ENCODE data around the gene SIAE.
"Not testable (repeated sequence)": the region's sequence is repeated elsewhere in the genome, so short reads cannot be mapped to it uniquely, and the experiment has no call there.

The SIAE gene

DNA sequence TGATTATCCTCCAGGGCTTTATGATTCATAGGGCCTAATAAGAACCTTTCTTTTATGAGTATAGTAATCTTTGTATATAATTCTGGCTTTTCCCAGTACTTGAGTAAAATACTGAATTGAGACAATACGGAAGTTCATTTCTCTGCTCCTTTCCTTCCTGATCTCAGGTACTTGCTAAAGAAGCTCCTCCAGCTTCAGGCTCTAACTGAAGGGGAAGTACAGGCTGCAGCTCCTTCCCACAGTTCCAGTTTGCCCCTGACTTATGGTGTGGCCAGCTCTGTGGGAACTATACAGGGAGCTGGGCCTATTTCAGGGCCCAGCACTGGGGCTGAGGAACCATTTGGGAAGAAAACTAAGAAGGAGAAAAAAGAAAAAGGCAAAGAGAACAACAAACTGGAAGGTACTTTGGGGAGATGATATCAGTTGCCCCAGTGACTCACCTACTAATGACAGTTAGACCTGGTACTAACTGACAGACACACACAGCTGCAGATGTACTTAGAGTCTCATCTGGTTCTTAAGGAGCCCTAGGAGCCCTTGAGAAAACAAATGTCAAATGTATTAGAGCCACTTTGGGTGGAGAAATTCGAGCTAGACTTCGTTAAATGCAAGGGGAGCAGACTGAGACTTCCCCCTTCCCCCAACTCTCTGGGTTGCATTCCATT lies 47.9 kb downstream of the SIAE start:
- no peak for DNase-seq (ENCODE audit: low read depth in 3 of 3, low spot score in 1 of 3)

DNA sequence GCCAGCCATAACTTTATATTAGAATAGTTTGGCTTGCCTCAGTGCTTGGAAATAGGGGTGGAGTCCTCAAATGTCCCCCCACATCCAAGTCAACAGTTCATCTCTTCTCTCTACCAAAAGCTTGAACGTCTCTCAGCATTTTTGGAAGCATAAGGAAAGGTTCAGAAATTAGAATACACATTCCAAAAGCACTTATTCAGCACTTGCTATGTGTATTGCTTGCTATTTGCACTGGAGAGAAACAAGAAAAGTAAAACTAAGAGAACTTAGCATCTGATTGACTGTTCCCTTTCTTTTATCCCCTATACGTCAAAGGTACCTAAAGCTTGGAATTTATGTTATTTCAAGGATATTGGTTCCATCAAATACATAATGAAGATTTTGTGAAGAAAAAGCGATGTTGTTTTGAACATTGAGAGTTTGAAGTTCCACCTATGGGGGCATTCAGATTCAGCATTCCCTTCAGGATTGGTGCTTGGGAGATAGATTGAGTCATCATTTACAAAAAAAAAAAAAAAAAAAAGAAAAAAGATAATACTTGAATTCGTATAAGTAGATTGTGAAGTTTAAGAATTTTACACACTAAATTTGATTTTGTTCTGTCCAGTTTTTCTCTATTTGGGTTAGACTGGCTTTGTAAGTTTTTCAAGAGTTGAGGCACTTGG lies 49.5 kb downstream of the SIAE start:
- DNase-seq (ENCODE audit: low read depth in 3 of 3, low spot score in 1 of 3): no peak

DNA sequence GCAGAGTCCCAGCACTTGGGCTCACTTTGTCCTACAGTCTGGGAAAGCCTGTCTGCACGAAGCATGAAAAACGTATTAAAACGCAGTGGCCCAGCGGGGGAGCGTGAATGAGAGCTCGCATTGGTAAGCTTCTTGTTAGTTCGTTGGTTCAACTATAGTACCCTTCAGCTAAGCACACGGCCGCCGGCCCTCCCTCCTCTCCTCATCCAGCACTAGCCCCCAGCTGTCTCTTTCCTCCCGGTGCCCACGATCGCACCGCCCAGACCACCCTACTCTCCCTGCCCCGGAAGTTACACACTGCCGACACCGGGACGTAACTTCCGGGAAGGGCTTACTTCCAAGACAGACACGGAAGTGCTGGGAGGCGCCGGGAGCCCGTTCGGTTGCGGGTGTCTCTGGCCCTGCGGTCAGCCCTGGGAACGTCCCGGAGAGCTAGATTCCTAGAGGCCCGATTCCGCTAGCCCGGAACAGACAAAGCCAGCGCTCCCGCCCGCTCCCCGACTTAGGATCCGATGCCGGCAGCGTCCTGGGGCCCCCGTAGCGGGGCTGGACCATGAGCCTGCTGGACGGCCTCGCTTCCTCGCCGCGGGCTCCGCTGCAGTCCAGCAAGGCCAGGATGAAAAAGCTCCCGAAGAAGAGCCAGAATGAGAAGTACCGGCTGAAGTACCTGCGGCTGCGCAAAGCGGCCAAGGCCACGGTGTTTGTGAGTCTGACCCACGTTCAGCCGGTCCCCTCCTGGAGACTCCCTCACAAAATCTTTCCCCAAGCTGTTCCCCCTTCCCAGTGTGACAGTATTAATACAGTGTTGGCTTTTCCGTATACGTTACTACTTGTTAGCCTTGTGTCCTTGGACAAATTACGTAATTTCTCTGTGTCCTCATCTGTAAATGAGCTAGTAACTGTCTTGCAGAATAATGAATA lies 50.7 kb downstream of the SIAE start, which contains the start of gene TBRG1:
Gene TBRG1, plus strand, starts transcription at position 334 of the 921 bp plus-strand sequence. Its CDS starts 220 bp downstream, at position 554.
- DNase-seq (ENCODE audit: low read depth in 3 of 3, low spot score in 1 of 3): peak; percentile 49 to 65 (median 60)

DNA sequence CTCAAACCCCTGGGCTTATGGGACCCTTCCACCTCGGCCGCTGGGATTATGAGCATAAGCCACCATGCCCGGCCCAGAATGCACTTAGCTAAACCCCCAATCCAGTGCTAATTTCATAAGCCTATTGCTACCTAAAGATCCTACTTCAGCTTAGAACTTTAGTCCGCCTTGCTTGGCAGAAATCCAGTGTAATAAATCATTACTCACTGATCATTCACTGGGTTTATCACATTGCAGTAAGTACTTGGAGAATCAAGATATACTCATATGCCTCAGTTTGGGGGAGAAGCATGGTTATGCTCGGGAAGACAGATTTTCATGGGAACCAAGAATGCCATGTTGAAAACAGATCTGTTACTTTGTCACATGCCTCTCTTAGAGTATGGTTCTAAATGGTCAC lies 54.7 kb downstream of the SIAE start:
- DNase-seq (ENCODE audit: low read depth in 3 of 3, low spot score in 1 of 3): no peak

DNA sequence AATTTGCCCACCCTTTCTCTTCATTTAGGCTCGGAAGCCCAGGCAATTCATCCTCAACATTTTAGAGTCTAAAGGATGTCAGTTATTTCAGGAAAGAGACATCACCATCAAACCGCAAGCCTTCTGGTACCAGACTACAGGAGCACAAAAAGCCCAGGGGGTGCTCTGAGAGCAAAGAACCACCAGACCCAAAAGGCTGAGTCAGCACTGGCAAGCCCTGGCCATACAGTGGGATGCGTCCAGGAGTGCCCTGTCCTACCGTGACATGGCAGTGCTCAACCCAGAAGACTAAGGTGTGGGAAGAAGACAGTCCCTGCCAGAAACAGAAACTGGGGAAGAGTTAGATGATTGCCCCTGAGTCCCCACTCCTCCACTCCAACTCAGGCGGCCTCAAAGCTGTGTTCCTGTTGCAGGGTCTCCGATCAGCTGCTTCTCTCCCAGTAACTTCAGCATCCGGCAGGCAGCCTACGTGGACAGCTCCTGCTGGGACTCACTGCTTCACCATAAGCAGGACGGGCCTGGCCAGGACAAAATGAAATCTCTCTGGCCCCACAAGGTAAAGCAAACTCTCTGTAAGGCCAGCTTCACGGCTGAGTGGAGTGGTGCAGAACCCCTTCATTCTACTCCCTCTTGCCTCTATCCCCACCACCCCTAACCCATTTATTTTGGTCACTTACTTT lies 60.8 kb downstream of the SIAE start:
- no peak for DNase-seq (ENCODE audit: low read depth in 3 of 3, low spot score in 1 of 3)

DNA sequence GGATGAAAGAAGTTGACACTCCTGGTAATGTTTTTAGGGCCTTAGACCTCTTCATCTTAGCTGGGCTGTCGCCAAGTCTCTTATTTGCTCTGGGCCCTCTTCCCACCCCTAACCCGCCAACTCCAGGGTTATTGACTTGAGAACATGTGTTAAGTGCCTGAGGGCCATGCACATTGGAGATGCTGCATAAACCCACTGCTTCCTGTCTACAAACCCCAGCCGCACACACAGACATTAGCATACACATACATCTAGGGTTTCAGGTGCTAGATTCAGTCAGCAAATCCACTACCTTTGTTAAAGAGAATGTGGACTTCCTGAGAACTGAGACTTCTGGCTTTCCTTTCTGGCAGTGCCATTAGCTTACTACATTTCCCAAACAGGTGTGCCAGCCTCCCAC lies 61.5 kb downstream of the SIAE start:
- no peak for DNase-seq (ENCODE audit: low read depth in 3 of 3, low spot score in 1 of 3)

DNA sequence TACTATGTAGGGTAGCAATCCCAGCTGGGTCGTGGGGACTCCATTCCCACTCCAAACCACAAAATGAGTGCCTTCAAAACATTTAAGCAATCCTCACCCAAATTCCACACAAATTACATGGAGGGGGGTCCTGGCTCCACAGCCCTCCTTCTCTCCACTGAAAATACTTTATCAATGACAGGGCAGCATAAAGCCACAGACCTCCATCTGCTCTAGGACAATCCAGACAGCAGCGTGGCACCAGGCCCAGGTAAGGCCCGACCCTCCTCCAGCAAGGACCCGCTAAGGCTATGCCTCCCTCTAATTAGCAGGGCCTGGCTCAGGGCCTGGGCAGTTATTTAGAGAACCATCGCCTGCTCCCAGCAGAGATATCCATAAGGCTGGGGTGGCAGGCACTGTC lies 62.5 kb downstream of the SIAE start, which contains the start of gene PANX3:
Gene PANX3, plus strand, starts transcription at position 365 of the 400 bp plus-strand sequence. CDS start 129 bp downstream, outside the sequence.
- no peak for DNase-seq (ENCODE audit: low read depth in 3 of 3, low spot score in 1 of 3)

DNA sequence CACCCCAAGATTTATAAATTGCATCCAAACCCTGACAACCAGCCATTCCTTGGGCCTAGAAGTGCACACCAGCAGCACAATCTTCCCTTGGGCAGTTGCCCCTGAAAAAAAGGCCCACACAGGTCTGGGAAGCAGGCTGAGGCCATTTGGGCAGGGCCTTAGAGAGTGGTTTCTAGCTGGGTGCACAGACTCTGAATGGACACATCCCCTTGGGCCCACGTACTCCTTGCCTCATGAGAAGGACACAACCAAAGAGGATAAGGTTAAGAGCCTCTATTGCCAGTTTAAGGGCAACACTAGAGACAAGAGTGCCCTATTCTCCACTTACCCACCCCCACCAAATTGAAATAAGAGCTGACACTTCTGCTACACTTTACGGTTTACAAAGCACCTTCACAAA lies 63.2 kb downstream of the SIAE start:
- no peak for DNase-seq (ENCODE audit: low read depth in 3 of 3, low spot score in 1 of 3)

DNA sequence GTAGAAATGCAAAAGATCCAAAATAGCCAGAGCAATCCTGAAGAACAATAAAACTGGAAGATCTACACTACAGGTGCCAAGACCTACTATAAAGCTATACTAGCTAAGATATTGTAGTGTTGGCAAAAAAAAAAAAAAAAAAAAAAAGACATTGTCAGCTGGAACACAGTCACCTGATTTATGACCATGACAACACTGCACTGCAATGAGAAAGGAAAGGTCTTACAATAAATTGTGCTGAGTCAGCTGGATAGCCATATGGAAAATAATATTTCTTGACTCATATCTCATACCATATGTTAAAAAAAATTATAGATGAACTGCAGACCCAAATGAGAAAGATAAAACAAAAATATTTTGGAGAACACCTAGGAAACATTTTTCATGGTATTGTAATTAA lies 65.4 kb downstream of the SIAE start:
- no peak for DNase-seq (ENCODE audit: low read depth in 3 of 3, low spot score in 1 of 3)

DNA sequence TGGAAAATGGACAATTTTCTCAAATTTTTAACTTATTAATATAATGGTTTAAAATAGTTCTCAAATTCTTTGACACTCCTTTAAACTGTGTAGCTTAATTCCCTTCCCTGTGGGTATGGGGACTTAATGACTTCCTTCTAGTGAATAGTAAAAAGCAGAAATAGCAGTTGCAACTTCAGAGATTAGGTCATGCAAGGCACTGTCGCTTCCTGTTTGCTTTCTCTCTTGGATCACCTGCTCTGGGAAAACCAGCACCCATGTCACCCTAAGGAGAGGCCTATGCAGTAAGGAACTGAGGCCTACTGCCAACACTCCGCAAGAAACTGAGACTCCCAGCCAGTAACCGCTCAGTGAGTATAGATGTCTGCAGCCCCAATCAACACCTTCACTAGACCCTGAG lies 67.8 kb downstream of the SIAE start:
- no peak for DNase-seq (ENCODE audit: low read depth in 3 of 3, low spot score in 1 of 3)

DNA sequence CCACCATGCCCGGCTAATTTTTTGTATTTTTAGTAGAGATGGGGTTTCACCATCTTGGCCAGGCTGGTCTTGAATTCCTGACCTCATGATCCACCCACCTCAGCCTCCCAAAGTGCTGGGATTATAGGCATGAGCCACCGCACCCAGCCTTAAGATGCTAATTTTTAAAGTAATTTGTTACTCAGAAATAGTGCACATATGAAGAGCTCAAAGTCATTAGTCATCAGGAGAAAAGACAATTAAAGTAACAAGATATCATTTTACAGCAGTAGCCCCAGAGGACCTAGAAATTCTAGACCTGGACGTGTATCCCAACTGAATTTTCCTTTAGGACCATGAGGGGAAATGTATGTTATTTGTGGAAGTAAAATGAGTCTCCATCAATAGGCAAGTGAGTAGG lies 70.8 kb downstream of the SIAE start:
- DNase-seq (ENCODE audit: low read depth in 3 of 3, low spot score in 1 of 3): not testable (repeated sequence)

DNA sequence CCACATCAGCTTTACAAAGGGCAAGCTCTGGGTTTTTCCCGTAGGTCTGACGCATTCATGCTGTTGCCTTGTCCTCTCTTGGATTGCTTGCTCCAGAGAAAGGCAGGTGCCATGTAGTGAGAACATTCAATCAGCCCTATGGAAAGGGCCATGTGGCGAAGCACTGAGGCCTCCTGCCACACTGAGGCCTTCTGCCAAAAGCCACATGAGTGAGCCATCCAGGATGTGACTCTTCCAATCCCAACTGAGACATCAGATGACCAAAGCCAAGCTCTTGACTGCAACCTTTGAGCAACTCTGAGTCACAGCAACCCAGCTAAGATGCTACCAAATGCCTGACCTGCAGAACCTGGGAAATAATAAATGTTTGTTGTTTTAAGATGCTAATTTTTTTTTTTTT lies 71.3 kb downstream of the SIAE start:
- no peak for DNase-seq (ENCODE audit: low read depth in 3 of 3, low spot score in 1 of 3)

DNA sequence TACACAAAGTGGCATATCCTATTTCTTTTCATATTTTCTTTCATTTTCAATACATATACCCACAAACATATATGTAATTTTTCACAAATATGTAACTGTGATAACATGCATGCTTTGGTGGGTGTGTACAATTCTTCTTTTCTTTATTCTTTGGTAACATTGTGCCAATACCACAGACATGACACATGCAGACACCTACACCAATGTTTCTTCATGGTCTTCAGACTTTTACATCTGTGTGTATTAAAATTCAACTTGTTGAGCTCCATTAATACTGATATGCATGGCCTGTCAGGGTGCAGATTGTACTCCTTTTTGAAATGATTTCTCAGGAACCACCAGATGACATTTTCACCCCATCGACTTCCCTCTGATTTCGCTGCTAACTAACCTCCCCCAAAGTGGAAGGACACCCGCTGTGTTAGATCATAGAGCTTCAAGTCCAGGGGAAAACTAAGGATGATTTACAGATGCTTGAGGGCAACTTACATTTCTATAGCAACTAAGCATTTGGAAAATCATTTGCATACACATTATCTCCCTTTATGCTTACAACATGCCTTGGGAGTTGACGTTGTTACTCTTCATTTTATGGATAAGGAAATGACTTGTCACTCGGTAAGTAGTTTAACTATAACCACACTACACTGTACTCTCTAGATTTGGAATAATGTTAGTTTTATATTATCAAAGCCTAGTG lies 72.8 kb downstream of the SIAE start:
- DNase-seq (ENCODE audit: low read depth in 3 of 3, low spot score in 1 of 3): no peak

DNA sequence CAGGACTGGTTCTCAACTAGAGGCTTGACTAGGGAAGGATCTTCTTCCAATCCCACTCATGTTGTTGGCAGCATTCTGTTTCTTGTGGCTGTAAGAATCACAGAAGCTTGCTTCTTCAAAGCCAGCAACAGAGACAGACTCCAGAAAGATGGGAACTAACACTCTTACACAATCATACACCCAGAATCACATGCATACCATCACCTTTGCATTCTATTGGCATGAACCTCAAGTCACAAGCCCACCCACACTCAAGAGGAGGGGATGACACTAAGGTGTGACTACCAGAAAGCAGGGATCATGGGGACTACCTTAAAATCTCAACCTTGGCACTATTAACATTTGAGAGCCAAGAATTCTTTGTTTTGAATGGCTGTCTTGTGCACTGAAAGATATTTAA lies 75.9 kb downstream of the SIAE start:
- no peak for DNase-seq (ENCODE audit: low read depth in 3 of 3, low spot score in 1 of 3)

DNA sequence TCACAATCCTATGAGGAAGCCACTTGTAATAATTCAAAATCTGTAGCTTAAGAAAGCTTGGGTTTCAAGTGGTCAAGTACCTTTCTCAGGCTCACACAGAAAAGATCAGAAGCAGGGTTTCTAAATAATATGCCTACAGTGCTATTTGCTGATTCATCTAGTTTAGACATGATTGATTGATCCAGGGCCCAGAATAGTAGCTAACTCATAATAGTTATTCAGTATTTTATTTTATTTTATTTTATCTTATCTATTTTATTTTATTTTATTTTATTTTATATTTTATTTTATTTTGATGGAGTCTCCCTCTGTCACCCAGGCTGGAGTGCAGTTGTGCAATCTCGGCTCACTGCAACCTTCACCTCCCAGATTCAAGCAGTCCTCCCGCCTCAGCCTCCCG lies 78.2 kb downstream of the SIAE start:
- no peak for DNase-seq (ENCODE audit: low read depth in 3 of 3, low spot score in 1 of 3)

DNA sequence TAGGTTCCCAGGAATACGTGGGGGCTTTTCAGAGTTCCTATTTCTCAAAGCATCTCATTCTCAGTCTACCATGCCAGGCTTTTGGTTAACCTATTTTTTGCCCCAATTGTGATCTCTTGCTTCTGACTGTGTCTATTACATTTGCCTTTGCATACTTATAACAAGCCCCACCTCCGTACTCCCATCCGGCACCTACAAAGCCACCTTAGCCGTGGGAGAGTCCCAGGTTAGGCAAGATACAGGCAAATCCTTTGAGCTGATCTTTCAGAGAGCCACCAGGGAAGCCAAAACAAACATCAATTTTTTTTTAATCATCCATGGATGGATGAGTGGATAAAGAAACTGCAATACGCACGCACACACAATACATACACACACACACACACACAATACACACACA lies 80.9 kb downstream of the SIAE start:
- no peak for DNase-seq (ENCODE audit: low read depth in 3 of 3, low spot score in 1 of 3)

DNA sequence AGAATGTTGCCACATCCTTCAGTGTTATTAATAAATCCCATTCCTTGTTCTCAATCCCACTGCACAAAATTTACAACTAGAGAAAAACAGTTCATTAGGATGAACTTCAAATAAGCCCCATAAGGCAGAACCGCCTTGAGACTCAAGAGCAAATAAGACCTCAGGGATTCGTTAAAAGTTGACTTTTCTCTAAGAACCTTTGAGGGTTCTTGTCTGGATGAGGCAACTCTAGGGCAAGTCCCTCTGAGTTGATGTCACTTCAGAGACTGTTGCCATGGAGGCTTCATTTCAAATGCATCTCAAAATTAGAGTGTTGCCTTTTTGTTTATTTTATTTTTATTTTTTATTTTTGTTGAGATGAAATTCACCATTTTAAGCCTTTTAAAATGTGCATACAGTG lies 82.1 kb downstream of the SIAE start:
- no peak for DNase-seq (ENCODE audit: low read depth in 3 of 3, low spot score in 1 of 3)

DNA sequence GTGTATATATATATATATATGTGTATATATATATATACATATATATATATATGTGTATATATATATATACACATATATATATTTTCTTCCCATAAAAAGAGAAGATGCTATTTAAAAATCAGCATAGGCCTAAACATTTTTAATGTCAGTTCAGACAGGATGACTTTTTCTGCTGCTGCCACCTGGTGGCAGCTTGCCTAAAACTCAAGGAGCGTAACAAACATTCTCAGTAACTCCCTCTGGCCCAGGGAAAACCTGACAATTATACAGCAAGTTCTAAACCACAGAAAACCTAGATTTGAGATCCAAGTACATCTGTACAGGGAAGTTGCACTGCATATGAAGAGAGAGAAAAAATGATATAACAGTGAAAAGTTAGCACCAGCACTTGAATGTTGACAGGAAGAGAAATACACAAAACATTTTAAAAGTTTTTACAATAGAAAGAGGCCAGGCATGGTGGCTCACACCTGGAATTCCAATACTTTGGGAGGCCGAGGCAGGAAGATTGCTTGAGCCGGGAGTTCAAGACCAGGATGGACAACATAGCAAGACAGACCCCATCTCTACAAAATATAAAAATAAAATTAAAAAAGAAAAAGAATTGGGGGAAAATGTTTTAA lies 87.2 kb downstream of the SIAE start:
- DNase-seq (ENCODE audit: low read depth in 3 of 3, low spot score in 1 of 3): peak in 1 of 3 donors; percentile 27

DNA sequence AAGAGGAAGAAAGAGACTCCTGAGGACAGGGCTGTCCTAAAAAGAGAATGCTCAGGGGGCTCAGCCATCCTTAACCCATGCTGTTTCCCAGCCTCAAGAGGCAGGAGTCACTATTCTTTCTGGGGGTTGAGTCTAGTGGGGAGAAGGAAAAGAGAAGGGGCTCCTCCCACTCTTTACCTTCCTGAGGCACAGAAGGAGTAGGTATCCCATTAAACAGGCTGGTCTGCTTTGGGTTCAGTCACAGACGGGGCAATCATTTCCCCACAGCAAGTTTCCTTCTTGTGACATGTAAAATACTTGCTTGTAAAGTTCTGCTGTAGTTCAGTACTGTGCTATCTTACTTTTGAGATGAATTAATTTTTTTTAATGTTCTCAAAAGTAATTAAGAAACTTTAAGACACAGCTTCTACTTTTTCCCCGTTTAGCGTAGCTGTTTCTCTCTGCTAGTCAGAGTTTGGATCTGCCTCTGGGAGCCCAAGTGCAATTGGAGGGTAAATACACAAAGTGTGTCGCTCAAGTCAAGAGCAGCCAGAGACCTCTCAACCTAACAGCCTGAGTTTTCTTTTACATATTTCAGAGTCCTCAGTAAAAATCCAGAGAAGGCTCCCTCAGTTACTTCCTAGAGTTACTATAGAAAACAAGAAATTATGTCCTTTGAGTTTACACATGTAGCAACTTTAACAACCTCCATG lies 88.7 kb downstream of the SIAE start:
- no peak for DNase-seq (ENCODE audit: low read depth in 3 of 3, low spot score in 1 of 3)

DNA sequence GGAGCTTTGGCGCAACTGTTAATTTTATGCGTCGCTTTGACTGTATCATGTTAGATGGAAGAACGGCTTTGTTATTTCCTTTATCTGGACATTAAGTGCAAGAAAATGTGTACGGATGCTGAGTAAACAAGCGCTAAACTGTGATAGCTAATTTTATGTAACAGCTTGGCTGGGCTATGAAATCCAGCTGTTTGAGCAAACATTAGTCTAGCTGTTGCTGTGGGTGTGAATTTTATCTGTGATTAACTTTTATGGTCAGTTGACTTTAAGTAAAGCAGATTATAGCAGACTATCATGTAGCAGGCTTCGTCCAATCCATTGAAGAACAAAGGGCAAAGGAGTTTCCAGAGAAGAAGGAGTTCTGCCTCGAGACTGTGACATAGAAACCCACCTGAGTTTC lies 89.8 kb downstream of the SIAE start:
- no peak for DNase-seq (ENCODE audit: low read depth in 3 of 3, low spot score in 1 of 3)

Data from stimulated activated CD4-positive, alpha-beta T cell treated with anti-CD3 and anti-CD28 coated beads, TNF-alpha, amount 100 ng/mL, for 1 hour (primary cell).